Right lobe of liver (tissue), 6 donors: ENCODE measurements around the gene CNOT2. TPM values are rescaled to one million over a fixed set of nuclear protein-coding genes. Genes with fewer than 3 reads are reported as not detected.

Experiments
- ATAC-seq, 4 donors: fragments of 200-7000 bp; cut with Tn5 transposase; one replicate each; pipeline ENCODE4 v1.9.1; 2020; ENCODE audit warnings: mild to moderate bottlenecking in 4 of 4, moderate library complexity in 4 of 4
- DNase-seq, 3 donors: peaks; one replicate each; pipeline ENCODE4 v3.0.0-alpha.2; 2020
- H3K27ac ChIP-seq, 3 donors: fragments of 200-600 bp; one replicate each; pipeline ENCODE4 v1.8.0; 2022
- H3K27me3 ChIP-seq, 2 donors: fragments of 200-600 bp; one replicate each; pipeline ENCODE4 v1.8.0; 2022
- H3K36me3 ChIP-seq, 4 donors: fragments of 200-600 bp; sonication (generic) in 1 of 4; one replicate each; pipeline versions ENCODE4 v1.5.1 to v1.8.0; 2017 to 2022; ENCODE audit warnings: control low read depth in 1 of 4
- H3K4me1 ChIP-seq, 4 donors: fragments of 200-600 bp; sonication (generic) in 1 of 4; one replicate each; pipeline versions ENCODE4 v1.5.1 to v1.8.0; 2017 to 2022; ENCODE audit warnings: control low read depth in 1 of 4
- H3K4me3 ChIP-seq, 3 donors: fragments of 200-600 bp; one replicate each; pipeline ENCODE4 v1.8.0; 2022
- H3K9me3 ChIP-seq, 4 donors: fragments of 200-600 bp; sonication (generic) in 1 of 4; one replicate each; pipeline versions ENCODE4 v1.5.1 to v1.8.0; 2017 to 2022; ENCODE audit warnings: control low read depth in 1 of 4
- CTCF ChIP-seq, 4 donors: fragments of 200-600 bp in 3 of 4; fragments of 450-650 bp in 1 of 4; IDR thresholded peaks; one replicate each; pipeline versions ENCODE4 v1.5.1 to v1.8.0; 2016 to 2022; ENCODE audit warnings: antibody characterized with exemption in 4 of 4, mild to moderate bottlenecking in 2 of 4
- POLR2A ChIP-seq: fragments of 450-650 bp; IDR thresholded peaks from one replicate; pipeline ENCODE4 v1.6.1; 2017; ENCODE audit warnings: antibody characterized with exemption, mild to moderate bottlenecking
- WGBS: methylation state at CpG from one replicate; pipeline ENCODE4 v1.1.6; 2018; ENCODE audit warnings: low coverage, low lambda C conversion rate; ENCODE audit not compliant: insufficient coverage; ENCODE audit errors: missing lambda C conversion rate; 5-methylcytosine and 5-hydroxymethylcytosine counted together
- intact Hi-C, 2 donors: fragments of 100-400 bp; cut with DNase I; formaldehyde crosslinking; loops; one replicate each; pipeline versions ENCODE4 v1.11.2 to v1.14.1; 2022
- total RNA-seq, 6 experiments: library from RNA; depleted of rRNA in 2 of 6; stranded (reverse); fragments of >200 nt in 2 of 6; fragmentation: NEBNext Ultra II Directional in 3 of 6; extraction: Animal tissue kit (Norgen Biotek cat#: 25700) in 3 of 6; gene quantifications; one replicate each; pipeline versions ENCODE4 v1.1.0 to v1.2.4, GENCODE V29; 2016 to 2023
- donor health status: DM: no; HTN: yes; CAD: no.
- donor health status: DM: no; HTN: no; CAD: no.
- donor health status: DM: no; HTN: no; CAD: no.
- donor health status: DM: no; HTN: yes; CAD: no.
- donor health status: DM: no; HTN: yes; CAD: no.

Gene CNOT2
- total RNA-seq, 6 experiments from 2014 or later: 24.6 to 65.9 (median 35.4) TPM

GRCh38 chr12:70213707-70214106, 29.5 kb upstream of the CNOT2 start:
- intact Hi-C loops: no loop called here
- H3K9me3 ChIP-seq: no peaks in the 10 kb centered on the region
- no peak for TF ChIP-seq POLR2A
- no peak for TF ChIP-seq CTCF (IDR thresholded peaks at IDR 0.05)
- no peaks in the 10 kb centered on the region for H3K36me3 ChIP-seq
- DNase-seq (no peak), ATAC-seq (no peak)
- H3K4me3 ChIP-seq: no peak overlapping the region
- H3K27ac ChIP-seq: no peak overlapping the region
- no peaks in the 10 kb centered on the region for H3K4me1 ChIP-seq
- no peaks in the 10 kb centered on the region for H3K27me3 ChIP-seq

- H3K9me3 ChIP-seq: no peaks in the 10 kb centered on the region
- H3K27ac ChIP-seq: no peak overlapping the region
- TF ChIP-seq POLR2A: no peak
- no peak for TF ChIP-seq CTCF (IDR thresholded peaks at IDR 0.05)
- no peaks in the 10 kb centered on the region for H3K4me1 ChIP-seq
- H3K27me3 ChIP-seq: no peaks in the 10 kb centered on the region
- DNase-seq (no peak), ATAC-seq (peak in 3 of 4 donors; percentile 63 to 92 (median 72))
- intact Hi-C loops: no loop called here
- no peak overlapping the region for H3K4me3 ChIP-seq
- no peaks in the 10 kb centered on the region for H3K36me3 ChIP-seq
- 53% methylated on average over 2 of the region's 2 CpGs for WGBS
Measured at GRCh38 chr12:70214972-70215617, 28.1 kb upstream of the CNOT2 start.

- Histone ChIP-seq H3K9me3 (no peaks in the 10 kb centered on the region), H3K27me3 (no peaks in the 10 kb centered on the region), H3K36me3 (no peaks in the 10 kb centered on the region), H3K4me1 (no peaks in the 10 kb centered on the region), H3K27ac (no peak overlapping the region), H3K4me3 (no peak overlapping the region)
- intact Hi-C loops: no loop called here
- no peak for DNase-seq
- ATAC-seq: no peak
- TF ChIP-seq POLR2A: no peak
- no peak for TF ChIP-seq CTCF (IDR thresholded peaks at IDR 0.05)
Measured at GRCh38 chr12:70217416-70217815, 25.8 kb upstream of the CNOT2 start.

GRCh38 chr12:70221626-70222025, 21.6 kb upstream of the CNOT2 start:
- no peaks in the 10 kb centered on the region for H3K9me3 ChIP-seq
- H3K27ac ChIP-seq: no peak overlapping the region
- no peak overlapping the region for H3K4me3 ChIP-seq
- TF ChIP-seq CTCF (IDR thresholded peaks at IDR 0.05): no peak
- no peak for TF ChIP-seq POLR2A
- intact Hi-C loops: no loop called here
- ATAC-seq: no peak
- no peaks in the 10 kb centered on the region for H3K27me3 ChIP-seq
- no peaks in the 10 kb centered on the region for H3K4me1 ChIP-seq
- no peaks in the 10 kb centered on the region for H3K36me3 ChIP-seq
- DNase-seq: no peak

- H3K27ac ChIP-seq: no peak overlapping the region
- intact Hi-C loops: no loop called here
- no peak overlapping the region for H3K4me3 ChIP-seq
- WGBS: 88% methylated on average over 2 of the region's 2 CpGs
- ATAC-seq: no peak
- no peak for DNase-seq
- H3K9me3 ChIP-seq: no peaks in the 10 kb centered on the region
- H3K27me3 ChIP-seq: no peaks in the 10 kb centered on the region
- TF ChIP-seq POLR2A: no peak
- TF ChIP-seq CTCF (IDR thresholded peaks at IDR 0.05): no peak
- H3K36me3 ChIP-seq: no peaks in the 10 kb centered on the region
- H3K4me1 ChIP-seq: no peaks in the 10 kb centered on the region
Measured at GRCh38 chr12:70227911-70228310, 15.3 kb upstream of the CNOT2 start.
